NCI-H510A treated with DMSO at 0.1 percent for 48 hours (cell line): ENCODE data around the gene CDH22.

Source experiments
- DNase-seq: peaks from one replicate; lab custom pipeline; 2025; lab: John Stamatoyannopoulos, UW

The CDH22 gene

DNA sequence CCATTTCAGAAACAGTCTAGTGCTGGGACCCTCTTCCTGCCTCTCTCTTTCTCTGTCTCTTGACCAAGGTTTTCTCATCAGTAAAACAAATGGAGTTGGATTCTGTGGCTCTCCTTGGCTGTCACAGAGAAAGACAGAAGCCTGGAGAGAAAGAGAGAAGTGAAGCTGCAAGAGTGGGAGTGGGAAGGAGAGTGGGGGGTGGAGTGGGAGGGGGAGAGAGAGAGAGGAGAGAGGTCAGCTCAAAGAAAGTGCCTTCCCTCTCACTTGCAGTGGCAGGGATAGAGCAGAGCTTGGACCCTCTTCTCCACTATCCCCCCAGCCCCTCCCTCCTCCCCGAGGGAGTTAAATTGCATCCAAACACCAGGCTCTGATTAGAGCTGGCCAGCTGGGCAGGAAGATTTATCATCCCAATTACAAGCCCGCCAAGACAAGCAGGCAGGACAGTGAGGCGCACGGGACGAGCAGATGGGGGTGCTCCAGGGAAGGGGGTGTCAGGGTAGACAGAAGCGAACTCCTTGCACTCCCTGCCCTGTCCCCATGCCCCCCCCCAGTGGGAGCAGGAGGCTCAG, 115.8 kb downstream of the CDH22 start:
- no peak for DNase-seq

DNA sequence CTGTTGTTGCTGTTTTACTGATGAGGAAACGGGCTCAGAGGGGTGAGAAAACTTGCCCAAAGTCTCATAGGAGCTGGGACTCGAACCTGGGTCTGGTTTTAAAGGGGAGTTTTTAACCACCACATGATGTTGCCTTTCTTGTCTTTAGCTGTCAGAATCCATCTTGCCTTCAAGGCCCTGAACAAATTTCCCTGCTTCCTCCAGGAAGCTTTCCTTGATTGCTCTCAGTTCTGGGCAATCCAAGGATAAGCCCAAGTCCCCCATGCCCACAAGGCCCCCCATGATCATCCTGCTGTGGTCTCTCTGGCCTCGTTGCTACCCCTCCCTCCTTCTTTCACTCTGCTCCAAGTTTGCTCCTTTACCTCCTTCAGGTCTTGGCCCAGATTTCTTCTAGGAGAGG, 116.7 kb downstream of the CDH22 start:
- no peak for DNase-seq

DNA sequence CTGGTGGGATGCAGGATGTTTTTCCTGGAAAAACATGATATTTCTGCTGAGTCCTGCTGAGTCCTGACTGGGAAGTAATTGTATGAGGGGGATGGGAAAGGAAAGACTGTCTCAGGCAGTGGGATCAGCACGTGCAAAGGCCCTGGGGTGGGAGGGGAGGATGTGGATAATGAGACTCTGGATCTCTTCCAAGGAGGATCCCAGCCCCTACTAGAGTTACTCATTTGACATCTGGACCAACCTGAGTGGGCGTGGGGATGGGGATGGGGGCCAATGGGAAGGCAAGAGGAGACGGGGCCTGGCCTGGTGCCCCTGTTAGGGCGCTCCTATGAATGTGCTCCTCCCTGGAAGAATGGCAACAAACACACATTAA, 117.1 kb downstream of the CDH22 start:
- DNase-seq, result no peak

DNA sequence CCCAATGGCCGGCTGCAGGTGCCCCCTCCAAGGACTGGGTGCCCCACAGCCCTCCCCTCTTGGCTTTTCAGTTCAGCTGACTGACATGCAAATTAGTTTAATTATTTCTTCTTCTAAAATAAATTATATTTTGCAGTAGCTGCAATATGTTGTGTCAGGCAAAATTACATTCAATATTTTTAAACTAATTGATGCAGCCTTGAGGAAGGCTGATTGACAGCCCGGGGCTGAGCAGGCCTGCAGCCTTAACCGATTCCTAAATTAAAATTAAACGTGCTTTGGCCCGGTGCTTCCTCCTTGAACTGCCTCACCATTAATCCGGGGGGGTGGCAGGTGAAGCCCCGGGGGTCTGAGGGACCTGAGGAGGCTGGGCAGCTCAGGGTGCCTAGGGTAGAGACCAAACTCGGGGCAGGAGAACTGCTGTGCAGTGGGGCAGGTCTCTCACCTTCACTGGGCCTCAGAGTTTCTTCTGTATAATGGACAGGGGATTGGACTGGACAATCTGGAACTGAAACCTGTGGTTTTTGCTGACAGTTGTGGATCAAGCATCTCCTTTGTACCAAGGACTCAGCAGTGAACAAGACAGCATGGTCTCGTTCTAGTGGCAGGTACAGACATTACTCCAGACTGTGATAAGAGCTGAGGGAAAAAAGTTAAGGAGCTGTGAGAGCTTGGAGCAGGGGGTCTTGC, 117.7 kb downstream of the CDH22 start:
- DNase-seq, result no peak

DNA sequence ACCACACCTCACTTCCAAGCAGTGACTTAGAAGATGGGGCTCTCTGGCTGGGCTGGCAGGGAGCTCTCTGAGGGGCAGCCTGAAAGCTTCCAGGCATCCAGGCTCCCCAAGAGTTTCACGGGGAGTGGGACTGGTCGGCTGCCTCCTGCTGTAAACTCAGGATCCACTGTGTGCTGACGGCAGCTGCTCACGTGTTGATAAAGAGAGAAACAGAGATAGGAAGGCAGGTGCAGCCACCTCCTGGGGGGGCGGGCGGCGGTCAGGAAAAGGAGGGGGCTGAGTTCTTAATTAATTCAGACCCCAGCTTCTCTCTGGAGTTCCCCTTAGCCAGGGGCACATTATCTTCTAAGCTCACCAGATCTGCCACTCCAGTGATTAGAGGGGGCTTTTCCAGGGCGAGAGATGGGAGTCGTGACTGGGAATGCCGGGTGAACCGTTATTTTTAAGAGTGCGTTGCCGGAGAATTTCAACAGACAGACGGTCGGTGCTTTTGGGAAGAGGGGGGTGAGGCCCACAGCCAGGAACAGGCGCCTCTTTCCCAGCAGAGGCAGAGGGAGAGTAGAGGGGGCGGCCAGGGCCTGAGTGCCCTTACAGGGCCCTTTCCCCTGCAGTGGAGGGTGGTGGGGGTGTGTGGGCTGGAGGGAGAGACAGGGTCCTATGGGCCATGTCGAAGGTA, 119.3 kb downstream of the CDH22 start:
- DNase-seq, result no peak

DNA sequence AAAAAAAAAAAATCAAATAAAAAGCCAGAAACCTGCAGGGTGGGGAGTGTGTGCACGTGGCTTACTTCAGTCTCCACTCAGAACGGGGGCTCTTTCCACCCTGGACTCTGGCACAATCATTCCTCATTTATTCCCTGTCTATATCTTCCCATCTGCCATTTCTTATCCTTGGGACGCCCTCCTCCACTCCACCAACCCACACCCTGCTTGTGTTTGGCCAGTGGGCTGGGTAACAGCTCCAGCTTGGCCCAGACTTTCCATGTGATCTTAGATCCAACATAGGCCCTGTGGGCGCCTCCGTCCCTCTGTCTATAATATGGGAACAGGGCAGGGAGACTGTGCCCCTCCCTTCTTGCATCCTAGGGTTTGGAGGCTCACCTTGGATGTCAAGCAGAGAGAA, 122.1 kb downstream of the CDH22 start:
- no peak for DNase-seq

DNA sequence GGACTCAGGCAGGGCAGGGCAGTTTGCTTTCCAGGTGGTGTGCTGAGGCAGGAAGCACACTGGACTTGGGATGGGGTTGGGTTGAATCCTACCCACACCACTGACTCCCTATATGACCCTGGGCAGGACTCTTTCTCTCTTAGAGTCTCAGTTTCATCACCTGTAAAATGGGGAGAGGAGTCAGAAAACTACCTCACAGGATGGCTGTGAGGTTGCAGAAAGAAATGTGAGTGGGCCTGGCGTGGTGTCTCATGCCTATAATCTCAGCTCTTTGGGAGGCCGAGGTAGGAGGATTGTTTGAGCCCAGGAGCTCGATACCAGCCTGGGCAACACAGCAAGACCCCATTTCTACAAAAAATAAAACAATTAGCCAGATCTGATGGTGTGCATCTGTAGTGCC, 122.9 kb downstream of the CDH22 start:
- DNase-seq, result no peak

DNA sequence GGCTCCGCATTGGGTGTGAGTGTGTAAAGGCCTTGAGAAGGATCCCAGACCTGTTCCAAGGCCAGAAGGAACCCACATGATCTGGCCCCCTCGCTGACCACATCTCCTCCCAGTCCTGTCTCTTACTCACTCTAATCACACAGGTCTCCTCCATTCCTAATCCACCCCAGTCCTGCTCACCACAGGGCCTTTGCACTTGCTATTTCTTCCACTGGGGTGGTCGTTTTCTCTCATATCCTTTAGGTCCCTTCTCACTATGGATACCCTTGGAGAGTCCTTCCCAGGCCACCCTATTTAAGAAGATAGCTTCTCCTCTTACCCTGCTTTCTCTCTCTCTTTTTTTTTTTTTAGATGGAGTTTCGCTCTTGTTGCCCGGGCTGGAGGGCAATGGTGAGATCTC, 124.5 kb downstream of the CDH22 start:
- DNase-seq, result no peak

DNA sequence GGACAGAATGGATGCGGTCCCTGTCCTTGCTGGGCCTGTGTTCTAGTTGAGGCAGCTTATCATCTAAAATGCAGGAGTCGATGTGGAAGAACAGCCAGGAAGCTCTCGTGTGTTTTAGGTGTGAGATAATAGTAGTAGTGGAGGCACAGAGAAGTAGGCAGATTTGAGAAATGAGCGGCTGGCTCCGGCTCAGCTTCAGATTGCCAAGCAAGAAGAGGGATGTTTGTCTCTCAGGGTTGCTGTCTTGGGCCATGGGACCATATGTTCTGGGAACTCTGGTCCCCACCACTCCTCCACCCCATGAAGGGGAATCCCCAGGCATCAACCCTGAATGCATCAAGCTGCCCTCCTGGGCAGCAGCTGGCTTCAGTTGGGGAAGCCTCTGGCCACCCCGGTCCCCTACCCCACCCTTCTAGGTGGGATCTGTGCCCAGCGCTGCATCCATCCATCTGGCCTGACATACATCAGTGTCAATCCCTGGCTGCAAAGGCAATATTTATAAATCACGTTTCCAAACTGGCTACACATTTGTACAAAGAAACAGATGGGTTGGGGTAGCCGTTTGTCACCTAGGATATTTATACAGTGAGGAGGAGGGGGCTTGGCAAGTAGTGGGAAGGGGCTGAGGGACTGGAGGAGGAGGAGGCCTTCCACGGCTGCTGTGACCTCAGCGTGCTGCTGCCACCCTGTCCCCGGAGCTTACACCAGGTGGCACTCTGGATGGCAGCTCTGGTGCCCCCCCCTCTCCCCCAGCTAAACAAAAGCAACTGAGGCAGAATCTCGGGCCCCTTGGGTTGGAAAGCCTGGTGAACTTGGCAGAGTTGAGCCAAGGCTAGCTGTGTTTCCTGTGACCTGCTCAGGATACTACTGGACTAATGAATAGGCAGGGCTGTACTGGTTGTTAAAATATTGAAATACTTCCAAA, 125.8 kb downstream of the CDH22 start:
- DNase-seq, result no peak

DNA sequence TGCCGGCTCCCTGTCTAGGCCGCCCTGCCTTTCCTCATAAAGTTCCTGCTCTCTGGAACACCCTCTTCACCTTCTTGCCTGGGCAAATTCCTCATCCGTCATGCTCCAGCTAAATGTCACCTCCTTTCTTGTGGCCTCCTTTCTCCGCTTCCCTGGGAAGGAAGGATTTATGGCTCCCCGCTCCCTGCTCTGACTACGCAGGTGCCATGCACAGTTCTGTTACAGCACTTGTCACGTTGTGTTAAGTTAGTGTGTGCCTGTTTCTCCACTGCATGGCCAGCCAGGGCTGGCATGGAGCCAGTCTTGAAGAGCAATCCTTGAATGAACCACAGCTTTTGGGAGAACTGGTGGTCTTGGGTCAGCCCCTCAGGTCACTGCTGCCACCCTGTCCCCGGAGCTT, 128.4 kb downstream of the CDH22 start:
- DNase-seq, result peak; percentile 50

DNA sequence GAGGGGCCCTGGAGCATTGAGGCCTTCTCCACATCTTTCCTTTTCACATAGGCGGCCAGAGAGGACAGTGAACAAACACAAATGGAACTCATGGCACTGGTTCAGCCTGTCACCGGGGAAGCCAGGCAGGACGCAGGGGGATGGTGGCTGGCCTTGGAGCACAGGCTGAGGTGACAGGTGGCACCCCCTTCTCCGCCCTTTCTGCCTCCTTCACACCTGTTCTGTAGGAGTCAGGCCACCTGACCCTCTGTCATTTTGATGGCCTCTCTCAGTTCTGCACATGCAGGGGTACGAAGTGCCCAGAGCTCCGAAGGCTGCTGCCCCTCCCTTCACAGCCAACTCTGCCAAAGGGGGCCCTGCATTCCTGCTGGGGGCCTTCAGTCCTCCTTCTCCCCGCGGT, 129.4 kb downstream of the CDH22 start:
- DNase-seq, result no peak

DNA sequence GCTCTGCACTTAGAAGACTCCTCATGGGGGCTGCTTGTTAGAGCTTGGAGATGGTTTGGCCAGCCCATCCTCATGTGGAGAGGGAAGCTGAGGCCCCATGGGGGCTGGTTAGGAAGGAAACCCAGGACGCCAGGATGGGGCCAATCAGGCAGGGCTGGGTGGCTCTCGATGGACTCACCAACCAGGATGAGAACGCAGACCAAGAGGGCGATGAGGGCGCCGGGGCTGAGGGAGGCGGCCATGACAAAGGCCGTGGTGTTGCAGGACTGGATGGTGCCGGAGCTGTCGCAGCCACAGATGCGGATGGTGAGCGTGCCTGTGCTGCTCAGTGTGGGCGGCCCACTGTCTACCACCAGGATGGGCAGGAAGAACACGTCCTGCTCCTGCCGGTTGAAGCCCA, 130.5 kb downstream of the CDH22 start:
- DNase-seq, result no peak

DNA sequence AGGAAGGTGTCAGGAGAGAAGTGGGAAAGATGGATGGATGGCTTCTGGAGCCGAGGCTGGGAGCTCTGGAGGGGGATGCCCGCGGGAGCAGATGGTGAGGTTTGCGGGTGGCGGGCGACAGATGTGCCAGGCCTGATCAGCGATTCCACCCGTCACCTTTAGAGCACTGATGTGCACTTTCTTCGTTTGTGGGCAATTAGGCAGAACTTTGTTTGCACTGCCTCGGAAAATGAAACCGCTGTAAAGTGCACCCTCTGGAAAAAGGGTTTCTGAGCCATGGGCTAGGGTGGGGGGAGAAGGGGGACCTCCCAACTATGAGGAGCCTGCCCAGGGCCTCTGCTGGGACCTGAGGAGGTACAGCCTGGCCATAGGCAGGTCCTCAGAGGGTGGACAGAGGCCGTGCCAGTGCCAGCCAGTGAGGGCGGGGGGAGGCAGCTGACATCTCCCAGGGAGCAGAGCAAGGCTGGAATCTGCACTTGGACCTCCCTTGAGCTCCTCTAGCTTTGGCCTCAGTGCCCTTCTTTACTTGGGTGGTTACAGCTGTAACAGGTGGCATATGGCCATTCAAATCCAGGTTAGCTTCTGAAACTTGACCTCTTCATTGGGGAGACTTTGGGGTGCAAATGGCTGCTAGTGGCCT, 131.4 kb downstream of the CDH22 start:
- peak; percentile 44 for DNase-seq

DNA sequence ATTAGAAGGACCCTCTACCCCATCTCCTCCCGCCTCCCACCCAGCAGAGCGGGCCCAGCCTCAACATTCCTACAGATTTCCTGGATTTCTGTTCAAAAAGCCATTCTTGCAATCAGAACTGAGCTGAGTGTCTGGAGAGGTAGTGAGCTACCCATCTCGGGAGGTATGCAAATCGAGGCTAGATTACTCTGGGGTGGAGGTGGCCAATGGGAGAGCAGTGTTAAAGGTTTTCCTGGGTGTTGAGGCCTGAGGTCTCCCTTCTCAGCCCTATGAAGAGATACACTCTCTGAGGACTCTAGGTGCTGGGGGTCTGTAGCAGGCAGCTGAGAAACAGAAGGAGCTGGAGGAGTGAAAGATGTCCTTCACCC, 133.2 kb downstream of the CDH22 start:
- DNase-seq, result no peak

DNA sequence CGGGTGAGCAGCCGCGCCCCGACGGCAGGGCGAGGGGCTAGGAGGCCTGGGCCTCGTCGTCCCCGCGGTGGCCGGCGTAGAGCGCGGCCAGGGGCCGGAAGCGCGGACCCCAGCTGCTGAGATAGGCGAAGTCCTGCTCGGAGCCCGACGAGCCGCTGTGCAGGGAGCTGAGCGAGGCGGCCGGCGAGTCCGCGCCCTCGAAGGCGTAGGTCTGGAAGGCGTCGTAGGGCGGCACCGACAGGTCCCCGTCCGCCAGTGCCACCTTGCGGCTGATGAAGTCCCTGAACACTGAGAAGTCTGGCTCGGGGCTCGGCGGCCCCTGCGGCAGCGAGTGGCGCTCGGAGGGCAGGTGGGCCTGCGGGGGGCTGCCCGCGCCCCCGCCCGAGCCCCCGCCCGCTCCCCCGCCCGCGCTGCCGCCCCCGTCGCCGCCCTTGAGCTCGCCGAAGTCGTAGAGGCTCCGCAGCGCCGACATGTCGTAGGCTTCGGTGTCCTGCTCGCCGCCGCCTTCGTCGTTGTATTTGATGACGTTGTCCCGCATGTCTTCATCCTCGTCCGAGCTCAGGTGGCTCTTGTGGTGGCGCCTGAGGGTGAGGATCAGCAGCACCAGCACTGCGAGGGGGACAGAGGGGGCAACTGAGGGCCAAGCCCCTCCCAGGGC, 133.7 kb downstream of the CDH22 start:
- peak; percentile 67 for DNase-seq

DNA sequence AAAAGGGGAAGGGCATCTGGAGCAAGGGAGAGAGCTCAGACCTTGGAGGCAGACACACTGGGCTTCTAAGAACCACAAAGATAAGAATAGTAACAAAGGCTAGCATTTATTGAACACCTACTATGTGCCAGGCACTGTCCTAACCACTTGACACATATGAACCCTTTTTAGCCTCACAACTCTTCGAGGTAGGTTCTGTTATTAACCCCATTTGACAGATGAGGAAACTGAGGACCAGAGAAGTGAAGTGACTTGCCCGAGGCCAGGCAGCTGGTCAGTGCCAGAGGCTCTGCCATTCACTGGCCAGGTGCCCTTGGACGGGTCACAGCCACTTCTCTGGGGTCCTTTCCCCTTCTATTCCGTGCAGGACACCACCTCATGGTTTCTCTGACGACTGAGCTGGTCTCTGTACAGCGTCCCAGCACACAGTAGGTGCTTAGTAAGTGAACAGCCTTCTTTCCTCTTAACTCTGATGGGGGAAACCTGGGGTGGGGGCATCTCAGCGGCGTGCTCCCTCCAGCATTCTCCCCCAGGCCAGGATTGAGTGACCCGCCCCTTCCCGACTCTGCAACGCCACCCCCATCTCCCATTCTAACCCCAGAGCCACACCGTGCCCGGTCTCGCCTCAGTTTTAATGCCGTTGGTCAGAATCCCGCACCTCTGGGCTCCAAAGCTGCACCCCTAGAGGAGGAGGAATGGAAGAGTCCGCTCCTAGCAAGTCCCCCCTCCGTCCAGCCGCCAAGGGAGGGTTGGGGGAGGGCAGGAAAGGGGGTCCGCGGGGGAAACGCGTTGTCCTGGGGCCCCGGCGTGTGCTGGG, 134.4 kb downstream of the CDH22 start:
- DNase-seq, result no peak

DNA sequence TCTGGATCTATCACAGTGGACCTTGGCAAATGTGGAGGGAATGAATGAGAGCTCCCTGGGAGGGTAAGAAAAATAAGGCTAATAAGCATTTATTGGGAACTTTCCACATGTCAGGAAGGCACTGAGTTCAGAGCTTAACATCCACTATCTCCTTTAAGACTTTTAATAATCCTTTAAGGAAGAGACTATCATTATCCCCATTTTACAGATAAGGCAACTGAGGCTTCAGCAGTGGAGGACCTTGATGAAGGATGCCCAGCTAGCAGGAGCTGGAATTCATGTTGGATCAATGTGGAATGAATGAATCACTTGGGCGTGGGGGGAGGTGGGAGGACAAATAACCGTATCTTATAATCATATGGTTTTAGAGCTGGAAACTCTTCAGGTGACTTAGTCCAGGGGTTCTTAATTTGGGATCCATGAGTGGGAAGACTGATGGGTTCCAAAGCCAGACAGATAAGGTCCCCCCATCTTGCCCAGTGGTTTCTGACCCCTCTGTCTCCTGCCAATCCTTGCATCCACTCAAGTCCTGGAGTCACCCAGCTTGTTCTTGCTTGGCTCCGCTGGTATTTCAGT, 135.2 kb downstream of the CDH22 start:
- DNase-seq, result no peak

DNA sequence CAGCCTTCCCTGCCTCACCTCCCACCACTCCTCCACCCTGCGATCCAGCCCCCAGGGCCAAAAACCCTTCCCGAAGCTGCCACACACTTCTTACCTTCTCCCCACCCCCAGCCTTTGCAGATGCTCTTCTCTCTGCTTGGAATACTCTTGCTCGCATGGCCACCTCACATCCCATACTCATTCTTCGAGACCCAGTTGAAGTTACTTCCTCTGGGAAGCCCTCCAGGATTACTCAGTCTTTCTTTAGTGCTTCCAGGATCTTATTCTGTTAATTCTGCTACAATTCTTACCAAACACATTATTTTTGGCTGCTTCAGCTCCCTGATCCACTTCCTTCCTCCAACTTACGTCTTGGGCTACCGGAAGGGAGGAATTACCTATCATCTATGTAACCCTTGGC, 135.8 kb downstream of the CDH22 start:
- no peak for DNase-seq

DNA sequence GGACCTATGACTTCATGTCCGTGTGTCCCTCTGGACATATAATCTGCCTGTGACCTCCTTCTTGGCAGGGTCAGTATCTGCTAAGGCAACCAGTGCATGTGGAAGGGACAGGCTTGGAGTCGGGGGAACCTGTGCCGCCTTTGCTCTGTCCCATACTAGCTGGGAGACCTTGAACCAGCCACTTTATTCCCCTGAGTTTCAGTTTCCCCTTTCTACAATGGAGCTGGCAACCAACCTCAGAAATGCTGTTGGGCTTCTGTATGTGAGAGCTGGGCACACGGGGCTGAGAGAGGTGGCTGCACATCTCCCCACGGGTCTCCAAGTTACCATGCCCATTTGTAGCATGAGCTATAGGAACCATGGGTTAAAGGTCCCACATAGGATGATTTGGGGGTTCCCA, 136.4 kb downstream of the CDH22 start:
- DNase-seq, result no peak

DNA sequence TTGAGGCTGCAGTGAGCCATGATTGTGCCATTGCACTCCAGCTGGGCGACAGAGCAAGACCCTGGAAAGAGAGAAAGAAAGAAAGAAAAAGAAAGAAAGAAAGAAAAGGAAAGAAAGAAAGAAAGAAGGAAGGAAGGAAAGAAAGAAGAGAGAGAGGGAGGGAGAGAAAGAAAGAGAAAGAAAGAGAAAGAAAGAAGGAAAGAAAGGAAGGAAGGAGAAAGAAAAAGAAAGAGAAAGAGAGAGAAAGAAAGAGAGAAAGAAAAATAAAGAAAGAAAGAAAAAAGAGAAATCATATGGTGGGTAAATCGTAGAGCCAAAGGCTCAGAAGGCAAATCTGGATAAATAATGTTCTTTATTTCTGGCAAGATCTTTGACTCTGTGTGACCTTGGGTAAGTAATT, 136.8 kb downstream of the CDH22 start:
- DNase-seq, result no peak
